ENCODE measurements around the gene EFTUD2. TPM values are rescaled to one million over a fixed set of nuclear protein-coding genes. Genes with fewer than 3 reads are reported as not detected.

The EFTUD2 gene
- total and polyA plus RNA-seq, 4 donors: 19.8 to 84.3 (median 33.3) TPM

GRCh38 chr17:44903012-44903685 is 3.9 kb upstream of the EFTUD2 start (continued):
- TF ChIP-seq REST (IDR thresholded peaks at IDR 0.05): no peak
- TF ChIP-seq HNF4G (IDR thresholded peaks at IDR 0.05): no peak
- no peak for TF ChIP-seq JUND (IDR thresholded peaks at IDR 0.05)
- no peak for TF ChIP-seq NR2F2 (IDR thresholded peaks at IDR 0.05)
- TF ChIP-seq GABPA (IDR thresholded peaks at IDR 0.05 in 1 of 2, conservative IDR thresholded peaks at IDR 0.05 in 1 of 2): no peak
- TF ChIP-seq MAX (IDR thresholded peaks at IDR 0.05): no peak
- no peak for TF ChIP-seq SP1 (IDR thresholded peaks at IDR 0.05)
- no peak for TF ChIP-seq FOXA2 (IDR thresholded peaks at IDR 0.05)
- TF ChIP-seq RAD21 (IDR thresholded peaks at IDR 0.05): no peak
- no peak for TF ChIP-seq FOXA1 (IDR thresholded peaks at IDR 0.05)

GRCh38 chr17:44902135-44902760 is 3.0 kb upstream of the EFTUD2 start:
- no peaks in the 10 kb centered on the region for H3K27me3 ChIP-seq (ENCODE audit: control insufficient read depth in 4 of 4, insufficient read depth in 4 of 4, low read length in 3 of 4)
- TF ChIP-seq YY1 (IDR thresholded peaks at IDR 0.05) (no peak), GABPA (IDR thresholded peaks at IDR 0.05 in 1 of 2, conservative IDR thresholded peaks at IDR 0.05 in 1 of 2) (no peak), RXRA (IDR thresholded peaks at IDR 0.05) (no peak), MAX (IDR thresholded peaks at IDR 0.05) (no peak), FOXA1 (IDR thresholded peaks at IDR 0.05) (no peak), TAF1 (conservative IDR thresholded peaks at IDR 0.05) (no peak), REST (IDR thresholded peaks at IDR 0.05) (no peak), FOXA2 (IDR thresholded peaks at IDR 0.05) (no peak), CTCF (IDR thresholded peaks at IDR 0.05; ENCODE audit: low read depth, low read length, missing input control) (no peak), HNF4G (IDR thresholded peaks at IDR 0.05) (no peak), HNF4A (conservative IDR thresholded peaks at IDR 0.05) (no peak), ZBTB33 (IDR thresholded peaks at IDR 0.05) (no peak)
- H3K4me1 ChIP-seq (ENCODE audit: control insufficient read depth in 4 of 4, insufficient read depth in 4 of 4, low read length in 3 of 4): peaks cover 6 to 22% (median 19%) of the 10 kb centered on the region in 4 donors
- no peak overlapping the region for H3K27ac ChIP-seq (ENCODE audit: low read depth in 1 of 2, low read length in 2 of 2)
- H3K9me3 ChIP-seq (ENCODE audit: control insufficient read depth in 4 of 4, low read length in 3 of 4): no peaks in the 10 kb centered on the region
- DNase-seq (ENCODE audit: low spot score): no peak
- no peak overlapping the region for H3K4me3 ChIP-seq (ENCODE audit: low read depth in 1 of 3, low read length in 3 of 3)
- no peak overlapping the region for H3K9ac ChIP-seq (ENCODE audit: low read depth in 1 of 2, low read length in 2 of 2)
- WGBS: 93% methylated on average over 17 of the region's 17 CpGs
- H3K36me3 ChIP-seq (ENCODE audit: control insufficient read depth in 4 of 4, insufficient read depth in 3 of 4, low read depth in 1 of 4, low read length in 3 of 4): no peaks in the 10 kb centered on the region

Data from liver (tissue), 9 donors.